ENCODE data around the gene GATD1.

DNA sequence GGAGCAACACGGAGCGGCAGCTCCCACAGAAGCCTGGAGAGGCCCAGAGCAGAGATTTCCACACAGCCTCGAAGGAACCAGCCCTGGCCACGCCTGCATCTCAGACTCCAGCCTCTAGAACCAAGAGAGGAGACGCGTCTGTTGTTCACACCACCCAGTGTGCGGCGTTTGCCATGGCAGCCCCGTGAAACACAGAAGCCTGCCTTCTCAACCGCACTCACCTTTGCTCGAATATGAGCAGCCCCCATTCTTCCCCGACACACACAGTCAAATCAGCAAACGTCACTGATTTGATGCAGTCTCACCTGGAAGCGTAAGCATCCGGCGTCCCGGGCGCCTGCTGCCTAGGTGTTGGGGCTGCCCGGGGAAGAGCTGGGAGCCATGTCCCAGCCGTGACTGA, 44.2 kb downstream of the GATD1 start:
- no peak for TF ChIP-seq POLR2AphosphoS5 (IDR thresholded peaks at IDR 0.05; ENCODE audit: low read depth, low read length)
- TF ChIP-seq POLR2A (IDR thresholded peaks at IDR 0.05; ENCODE audit: low read depth, low read length): no peak
- no peak for TF ChIP-seq TAF1 (IDR thresholded peaks at IDR 0.05; ENCODE audit: borderline replicate concordance, low read depth, low read length)
